Right ventricle myocardium inferior (tissue), 1 donor: ENCODE data around the gene CCDC12. TPM values are rescaled to one million over a fixed set of nuclear protein-coding genes. Genes with fewer than 3 reads are reported as not detected.

Source experiments
- ATAC-seq: fragments of 200-7000 bp; cut with Tn5 transposase; one replicate; pipeline ENCODE4 v1.9.1; 2020; ENCODE audit warnings: mild to moderate bottlenecking, moderate library complexity
- DNase-seq: peaks from one replicate; pipeline ENCODE4 v3.0.0; 2021; ENCODE audit errors: missing footprints
- intact Hi-C: fragments of 100-400 bp; cut with DNase I; formaldehyde crosslinking; loops from one replicate; pipeline ENCODE4 v1.11.0; 2022
- long read RNA-seq: library from polyadenylated mRNA; unstranded; transcript quantifications from one replicate; pipeline ENCODE4 v2.0.0, GENCODE V29; 2021
- total RNA-seq: library from RNA; stranded (reverse); fragmentation: NEBNext Ultra II Directional; extraction: Animal tissue kit (Norgen Biotek cat#: 25700); gene quantifications from one replicate; pipeline ENCODE4 v1.2.1, GENCODE V29; 2021
- donor health status: DM: no; HTN: yes; CAD: no; lungs with severe emphysema.

Gene CCDC12
- total RNA-seq, result 26.3 TPM
- long read RNA-seq, partial matches to known transcripts, result 14 of 14 reads
- long read RNA-seq, other reads (novel, unspliced or antisense), result 0 of 14 reads

- DNase-seq, result peak; percentile 97
- ATAC-seq, result peak; percentile 91
- intact Hi-C loops, result loop anchor here (2.0 kb wide), 1 partner anchor 42 kb away; no protein-coding TSS in a partner anchor
Measured at GRCh38 chr3:46976326-46977190, at the start of gene CCDC12. Gene CCDC12 (minus strand): TSS chr3:46976745. CDS start chr3:46976732, 13 bp downstream.

GRCh38 chr3:47024932-47025331 lies 48.4 kb upstream of the CCDC12 start:
- intact Hi-C loops, result no loop called here
- DNase-seq (no peak), ATAC-seq (no peak)

GRCh38 chr3:47022641-47023071 lies 46.1 kb upstream of the CCDC12 start:
- ATAC-seq, result peak; percentile 60
- DNase-seq, result no peak
- intact Hi-C loops, result no loop called here

GRCh38 chr3:47020311-47020710 lies 43.8 kb upstream of the CCDC12 start:
- ATAC-seq, result no peak
- intact Hi-C loops, result no loop called here
- DNase-seq, result no peak

GRCh38 chr3:47019201-47019600 lies 42.7 kb upstream of the CCDC12 start:
- intact Hi-C loops, result no loop called here
- ATAC-seq, result no peak
- DNase-seq, result no peak

GRCh38 chr3:47018269-47018611 lies 41.7 kb upstream of the CCDC12 start:
- DNase-seq (no peak), ATAC-seq (no peak)
- intact Hi-C loops, result no loop called here

- intact Hi-C loops, result no loop called here
- no peak for ATAC-seq
Measured at GRCh38 chr3:47017504-47018268, 41.1 kb upstream of the CCDC12 start.

GRCh38 chr3:47016934-47017435 lies 40.4 kb upstream of the CCDC12 start:
- ATAC-seq (no peak), DNase-seq (no peak)
- intact Hi-C loops, result no loop called here

More at GRCh38 chr3:47017504-47018268, 41.1 kb upstream of the CCDC12 start:
- DNase-seq, result no peak

- no peak for DNase-seq
- intact Hi-C loops, result no loop called here
- no peak for ATAC-seq
Measured at GRCh38 chr3:47016086-47016933, 39.8 kb upstream of the CCDC12 start.

GRCh38 chr3:47015151-47015550 lies 38.6 kb upstream of the CCDC12 start:
- intact Hi-C loops, result no loop called here
- ATAC-seq (no peak), DNase-seq (no peak)

- intact Hi-C loops, result no loop called here
- DNase-seq (no peak), ATAC-seq (no peak)
Measured at GRCh38 chr3:47014036-47014435, 37.5 kb upstream of the CCDC12 start.

- ATAC-seq, result no peak
- intact Hi-C loops, result no loop called here
- DNase-seq, result no peak
Measured at GRCh38 chr3:47013231-47013630, 36.7 kb upstream of the CCDC12 start.

- ATAC-seq (no peak), DNase-seq (no peak)
- intact Hi-C loops, result no loop called here
Measured at GRCh38 chr3:47012342-47013230, 36.0 kb upstream of the CCDC12 start.

GRCh38 chr3:47011371-47011770 lies 34.8 kb upstream of the CCDC12 start:
- ATAC-seq (no peak), DNase-seq (no peak)
- intact Hi-C loops, result no loop called here

- no peak for ATAC-seq
- no peak for DNase-seq
- intact Hi-C loops, result no loop called here
Measured at GRCh38 chr3:47010910-47011309, 34.4 kb upstream of the CCDC12 start.

GRCh38 chr3:47010111-47010712 lies 33.7 kb upstream of the CCDC12 start:
- intact Hi-C loops, result no loop called here
- no peak for ATAC-seq
- DNase-seq, result no peak
